H9 (cell line): ENCODE results near the gene MGAT4B. TPM values are rescaled to one million over a fixed set of nuclear protein-coding genes. Genes with fewer than 3 reads are reported as not detected.

Experiments
- DNase-seq: peaks from one replicate; pipeline ENCODE4 v3.0.0-alpha.2; 2017
- H2AFZ ChIP-seq: one replicate; pipeline ENCODE4 v1.6.1; 2013; ENCODE audit warnings: mild to moderate bottlenecking, low read length, control low read depth, moderate library complexity
- H2AK5ac ChIP-seq: 2 replicates; pipeline ENCODE4 v1.6.1; 2013; ENCODE audit warnings: low read length, control low read depth, mixed read lengths; ENCODE audit not compliant: insufficient read length
- H2BK120ac ChIP-seq: one replicate; pipeline ENCODE4 v1.6.1; 2013; ENCODE audit warnings: low read depth, mild to moderate bottlenecking, low read length, control low read depth, inconsistent platforms; ENCODE audit not compliant: poor library complexity, severe bottlenecking
- H2BK12ac ChIP-seq: 2 replicates; pipeline ENCODE4 v1.6.1; 2013; ENCODE audit warnings: low read length, control low read depth, mixed read lengths, low read depth; ENCODE audit not compliant: insufficient read length
- H2BK15ac ChIP-seq: 2 replicates; pipeline ENCODE4 v1.6.1; 2013; ENCODE audit warnings: low read depth, low read length, control low read depth
- H2BK20ac ChIP-seq: one replicate; pipeline ENCODE4 v1.6.1; 2013; ENCODE audit warnings: low read depth, mild to moderate bottlenecking, low read length, control low read depth, inconsistent platforms; ENCODE audit not compliant: poor library complexity, severe bottlenecking
- H2BK5ac ChIP-seq: 2 replicates; pipeline ENCODE4 v1.6.1; 2013; ENCODE audit warnings: low read length, control low read depth, mixed read lengths; ENCODE audit not compliant: insufficient read length
- H3K14ac ChIP-seq: 2 replicates; pipeline ENCODE4 v1.6.1; 2013; ENCODE audit warnings: low read length, control low read depth; ENCODE audit not compliant: insufficient read depth
- H3K18ac ChIP-seq: 2 replicates; pipeline ENCODE4 v1.6.1; 2013; ENCODE audit warnings: low read depth, mild to moderate bottlenecking, mixed read lengths, low read length, control low read depth; ENCODE audit not compliant: insufficient read length
- H3K23ac ChIP-seq: 2 replicates; pipeline ENCODE4 v1.6.1; 2013; ENCODE audit warnings: low read length, control low read depth, mixed read lengths, low read depth; ENCODE audit not compliant: insufficient read length
- H3K23me2 ChIP-seq: 2 replicates; pipeline ENCODE4 v1.6.1; 2013; ENCODE audit warnings: low read depth, mild to moderate bottlenecking, mixed read lengths, low read length, control low read depth; ENCODE audit not compliant: insufficient read length, poor library complexity, severe bottlenecking
- H3K27ac ChIP-seq: 2 replicates; pipeline ENCODE4 v1.5.1; 2013; ENCODE audit warnings: low read length, control low read depth, mixed read lengths, low read depth; ENCODE audit not compliant: insufficient read length
- H3K27me3 ChIP-seq: 2 replicates; pipeline ENCODE4 v1.6.1; 2013; ENCODE audit warnings: low read length, control low read depth, inconsistent platforms; ENCODE audit not compliant: insufficient read depth
- H3K4ac ChIP-seq: 2 replicates; pipeline ENCODE4 v1.6.1; 2013; ENCODE audit warnings: low read depth, mild to moderate bottlenecking, control low read depth, inconsistent platforms, low read length, moderate library complexity
- H3K4me1 ChIP-seq: 2 replicates; pipeline ENCODE4 v1.6.1; 2013; ENCODE audit warnings: low read length, control low read depth, inconsistent platforms; ENCODE audit not compliant: insufficient read depth
- H3K4me2 ChIP-seq: 2 replicates; pipeline ENCODE4 v1.6.1; 2013; ENCODE audit warnings: low read length, control low read depth, mixed read lengths; ENCODE audit not compliant: insufficient read length, insufficient read depth
- H3K56ac ChIP-seq: 2 replicates; pipeline ENCODE4 v1.6.1; 2013; ENCODE audit warnings: low read depth, mild to moderate bottlenecking, mixed read lengths, low read length, control low read depth; ENCODE audit not compliant: insufficient read length
- H3K79me1 ChIP-seq: 2 replicates; pipeline ENCODE4 v1.6.1; 2013; ENCODE audit warnings: low read depth, mild to moderate bottlenecking, moderate library complexity, low read length, control low read depth, inconsistent platforms; ENCODE audit not compliant: insufficient read depth, poor library complexity, severe bottlenecking
- H3K79me2 ChIP-seq: 2 replicates; pipeline ENCODE4 v1.6.1; 2013; ENCODE audit warnings: low read length, control low read depth, inconsistent platforms; ENCODE audit not compliant: insufficient read depth
- H3K9ac ChIP-seq: 2 replicates; pipeline ENCODE4 v1.6.1; 2013; ENCODE audit warnings: low read length, control low read depth, mixed read lengths; ENCODE audit not compliant: insufficient read length; ENCODE audit errors: extremely low read depth
- H3K9me3 ChIP-seq: one replicate; pipeline ENCODE4 v1.6.1; 2013; ENCODE audit warnings: low read depth, low read length, inconsistent platforms; ENCODE audit not compliant: control insufficient read depth
- H3T11ph ChIP-seq: one replicate; pipeline ENCODE4 v1.6.1; 2013; ENCODE audit warnings: mild to moderate bottlenecking, low read length, control low read depth, inconsistent platforms
- H4K20me1 ChIP-seq: one replicate; pipeline ENCODE4 v1.6.1; 2013; ENCODE audit not compliant: control insufficient read depth, insufficient read length, insufficient read depth
- H4K5ac ChIP-seq: 2 replicates; pipeline ENCODE4 v1.6.1; 2013; ENCODE audit warnings: low read depth, mild to moderate bottlenecking, mixed read lengths, low read length, control low read depth; ENCODE audit not compliant: insufficient read length
- H4K8ac ChIP-seq: replicated peaks from 2 replicates; pipeline ENCODE4 v1.6.1; 2013; ENCODE audit warnings: low read length, control low read depth, mixed read lengths, low read depth; ENCODE audit not compliant: insufficient read length
- H4K91ac ChIP-seq: 2 replicates; pipeline ENCODE4 v1.6.1; 2013; ENCODE audit warnings: low read depth, mild to moderate bottlenecking, moderate library complexity, mixed read lengths, low read length, control low read depth; ENCODE audit not compliant: insufficient read length
- H3K27ac Mint-ChIP-seq, 3 experiments: 2 replicates in 2 of 3; 3 replicates in 1 of 3; pipeline ENCODE4 v1.8.0; 2020 to 2021; ENCODE audit warnings: mixed read lengths in 3 of 3, mild to moderate bottlenecking in 1 of 3, moderate library complexity in 1 of 3
- H3K27me3 Mint-ChIP-seq: 2 replicates; pipeline ENCODE4 v1.8.0; 2021; ENCODE audit warnings: low read depth, mild to moderate bottlenecking, moderate library complexity, mixed read lengths
- H3K36me3 Mint-ChIP-seq, 3 experiments: 2 replicates in 2 of 3; 3 replicates in 1 of 3; pipeline ENCODE4 v1.8.0; 2020 to 2021; ENCODE audit warnings: low read depth in 3 of 3, mixed read lengths in 3 of 3; ENCODE audit not compliant: insufficient read depth in 1 of 3
- H3K4me1 Mint-ChIP-seq, 2 experiments: 2 replicates each; pipeline ENCODE4 v1.8.0; 2020; ENCODE audit warnings: mixed read lengths in 2 of 2
- H3K4me3 Mint-ChIP-seq, 2 experiments: 2 replicates in 1 of 2; 3 replicates in 1 of 2; pipeline ENCODE4 v1.8.0; 2020 to 2021; ENCODE audit warnings: mild to moderate bottlenecking in 2 of 2, mixed read lengths in 2 of 2, moderate library complexity in 1 of 2
- H3K9me3 Mint-ChIP-seq, 2 experiments: 2 replicates in 1 of 2; 3 replicates in 1 of 2; pipeline ENCODE4 v1.8.0; 2020; ENCODE audit warnings: mild to moderate bottlenecking in 2 of 2, mixed read lengths in 2 of 2, moderate library complexity in 1 of 2
- WGBS: extraction: QIAGEN DNeasy Blood & Tissue Kit; methylation state at CpG from one replicate; pipeline ENCODE4 v1.1.7; 2013; ENCODE audit warnings: missing lambda C conversion rate, low lambda C conversion rate, mixed read lengths; ENCODE audit not compliant: insufficient read length; ENCODE audit errors: extremely low coverage; 5-methylcytosine and 5-hydroxymethylcytosine counted together
- total RNA-seq: library from RNA; stranded (reverse); gene quantifications from 2 replicates; pipeline ENCODE4 v1.2.1, GENCODE V29; 2021
- TF ChIP-seq, protein P1 (sequence below): fragments of 200-600 bp; sonication (generic); conservative IDR thresholded peaks from 3 replicates; pipeline ENCODE4 v1.8.0; 2021; ENCODE audit warnings: antibody characterized with exemption, mild to moderate bottlenecking

The MGAT4B gene
- total RNA-seq, 1 experiment from 2014 or later = 147 TPM

DNA sequence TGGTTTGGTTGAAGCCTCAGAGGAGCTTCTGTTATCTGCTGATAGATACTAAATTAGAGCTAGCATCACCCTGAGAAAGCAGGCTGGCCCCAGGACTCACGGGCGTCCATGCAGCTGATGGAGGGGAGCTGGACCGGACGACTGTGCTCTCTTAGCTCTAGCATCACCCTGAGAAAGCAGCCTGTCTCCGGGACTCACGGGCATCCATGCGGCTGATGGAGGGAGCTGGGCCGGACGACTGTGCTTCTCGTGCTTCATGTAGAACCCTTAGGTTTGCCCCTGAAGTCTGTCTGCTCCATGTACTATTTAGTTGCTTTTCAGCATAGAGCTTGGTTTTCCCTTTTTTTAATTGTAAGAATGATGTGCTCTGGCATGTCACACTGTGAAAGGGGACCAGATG is 29.2 kb downstream of the MGAT4B start:
- Histone ChIP-seq H2AK5ac (no peak overlapping the region), H3K23me2 (no peaks in the 10 kb centered on the region), H2BK5ac (no peak overlapping the region), H3K9ac (no peak overlapping the region), H3K18ac (no peak overlapping the region), H3T11ph (no peak overlapping the region), H2BK120ac (no peak overlapping the region), H3K4me2 (no peak overlapping the region), H4K8ac (no peak overlapping the region), H2BK12ac (no peak overlapping the region), H3K14ac (no peak overlapping the region), H3K27me3 (no peaks in the 10 kb centered on the region), H3K4me1 (no peaks in the 10 kb centered on the region), H2BK20ac (no peak overlapping the region), H3K79me2 (no peaks in the 10 kb centered on the region), H3K56ac (no peak overlapping the region), H3K79me1 (no peaks in the 10 kb centered on the region), H2AFZ (no peak overlapping the region), H3K9me3 (no peaks in the 10 kb centered on the region), H4K5ac (no peak overlapping the region), H3K4ac (no peak overlapping the region), H4K20me1 (peaks cover 2% of the 10 kb centered on the region), H4K91ac (no peak overlapping the region), H3K27ac (no peak overlapping the region), H2BK15ac (no peak overlapping the region), H3K23ac (no peak overlapping the region)
- H3K27me3 Mint-ChIP-seq = peaks cover 2% of the 10 kb centered on the region; the same call in 1 of the 2 replicates
- no peak overlapping the region; a peak in 1 of 7 replicates for H3K27ac Mint-ChIP-seq
- WGBS = no CpG with 5 or more reads among the region's 10 CpGs
- DNase-seq = no peak
- H3K36me3 Mint-ChIP-seq = peaks cover 37 to 67% (median 52%) of the 10 kb centered on the region in 3 experiments
- TF ChIP-seq, protein P1, sequence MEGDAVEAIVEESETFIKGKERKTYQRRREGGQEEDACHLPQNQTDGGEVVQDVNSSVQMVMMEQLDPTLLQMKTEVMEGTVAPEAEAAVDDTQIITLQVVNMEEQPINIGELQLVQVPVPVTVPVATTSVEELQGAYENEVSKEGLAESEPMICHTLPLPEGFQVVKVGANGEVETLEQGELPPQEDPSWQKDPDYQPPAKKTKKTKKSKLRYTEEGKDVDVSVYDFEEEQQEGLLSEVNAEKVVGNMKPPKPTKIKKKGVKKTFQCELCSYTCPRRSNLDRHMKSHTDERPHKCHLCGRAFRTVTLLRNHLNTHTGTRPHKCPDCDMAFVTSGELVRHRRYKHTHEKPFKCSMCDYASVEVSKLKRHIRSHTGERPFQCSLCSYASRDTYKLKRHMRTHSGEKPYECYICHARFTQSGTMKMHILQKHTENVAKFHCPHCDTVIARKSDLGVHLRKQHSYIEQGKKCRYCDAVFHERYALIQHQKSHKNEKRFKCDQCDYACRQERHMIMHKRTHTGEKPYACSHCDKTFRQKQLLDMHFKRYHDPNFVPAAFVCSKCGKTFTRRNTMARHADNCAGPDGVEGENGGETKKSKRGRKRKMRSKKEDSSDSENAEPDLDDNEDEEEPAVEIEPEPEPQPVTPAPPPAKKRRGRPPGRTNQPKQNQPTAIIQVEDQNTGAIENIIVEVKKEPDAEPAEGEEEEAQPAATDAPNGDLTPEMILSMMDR = no peak
- no peaks in the 10 kb centered on the region for H3K4me1 Mint-ChIP-seq
- no peak overlapping the region for H3K4me3 Mint-ChIP-seq
- H3K9me3 Mint-ChIP-seq = no peaks in the 10 kb centered on the region
